ENCODE measurements around the gene SNRNP48. TPM values are rescaled to one million over a fixed set of nuclear protein-coding genes. Genes with fewer than 3 reads are reported as not detected.

SNRNP48 gene
- total and polyA plus RNA-seq, 10 of the 15 experiments (the other 5 are each of a cell fraction or from before 2014, with no cell fraction given), result 3.2 to 14.4 (median 8.9) TPM

DNA sequence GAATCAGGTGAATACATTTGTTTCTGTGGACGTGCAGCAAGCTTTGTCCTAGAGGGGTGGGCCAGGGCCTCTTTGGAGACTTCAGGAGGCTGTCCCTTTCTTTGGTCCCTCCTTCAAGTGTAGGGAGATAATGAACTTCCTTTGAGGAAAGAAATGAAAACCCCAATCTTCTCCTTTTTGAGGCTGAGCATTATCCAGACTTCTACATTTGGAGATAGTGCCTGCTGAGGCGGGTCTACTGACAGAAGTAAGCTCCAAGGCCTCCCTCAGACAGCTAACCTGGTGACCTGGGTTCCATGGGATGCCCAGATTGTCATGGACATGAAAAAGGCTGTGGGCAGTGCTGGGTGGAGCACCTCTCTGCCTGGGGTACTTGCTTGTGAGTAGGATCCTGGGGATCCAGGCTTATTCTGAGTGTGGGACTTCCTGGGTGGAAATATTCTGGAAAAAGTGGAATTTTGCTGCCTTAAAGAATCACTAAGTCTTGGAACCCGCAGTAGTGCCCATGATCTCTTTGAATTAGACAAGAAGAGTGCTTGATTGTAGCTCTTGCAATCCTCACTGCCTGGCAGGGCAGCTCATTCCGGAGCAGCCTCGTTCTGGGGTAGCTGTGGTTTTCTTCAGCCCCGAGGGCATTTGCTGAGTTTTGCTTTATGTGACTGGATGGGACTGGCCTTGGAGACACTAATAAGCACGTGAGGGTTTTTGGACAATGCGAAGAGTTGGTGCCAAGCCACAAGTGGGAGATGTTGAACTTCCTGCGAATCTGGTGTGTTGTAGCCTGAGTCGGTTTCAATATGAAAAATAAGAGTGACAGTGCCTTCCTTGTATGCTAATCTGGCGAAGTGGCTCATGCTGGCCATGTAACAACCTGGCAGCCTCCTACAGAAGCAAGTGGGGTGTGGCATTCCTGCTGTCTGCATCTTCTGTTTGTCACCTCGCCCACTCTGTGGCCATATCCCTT, 28.1 kb downstream of the SNRNP48 start (continued):
- TF ChIP-seq CUX1 (IDR thresholded peaks at IDR 0.05; ENCODE audit: insufficient replicate concordance, low read depth, low read length) (no peak), RAD21 (IDR thresholded peaks at IDR 0.05; ENCODE audit: insufficient read depth, low read depth, low read length) (0 out of 2 replicates have a peak, but pooled peaks have one; percentile 30), CREB1 (IDR thresholded peaks at IDR 0.05; ENCODE audit: low read depth) (no peak), BHLHE40 (IDR thresholded peaks at IDR 0.05; ENCODE audit: borderline replicate concordance in 1 of 2, low read depth in 2 of 2, low read length in 1 of 2) (peak; percentile 78 to 87), NR2C2 (IDR thresholded peaks at IDR 0.05; ENCODE audit: borderline replicate concordance, control insufficient read depth, insufficient read length, low read depth) (no peak), PKNOX1 (IDR thresholded peaks at IDR 0.05) (peak; percentile 83)
